K562 (cell line): Measurements from ENCODE around the gene CNGB1. TPM values are rescaled to one million over a fixed set of nuclear protein-coding genes. Genes with fewer than 3 reads are reported as not detected.

Source experiments
- ATAC-seq: fragments of 200-7000 bp; cut with Tn5 transposase; 3 replicates; pipeline ENCODE4 v1.9.1; 2020; ENCODE audit warnings: moderate library complexity
- BruUV-seq: library from RNA; stranded (reverse); fragments of 400-500 nt; replicated peaks from 2 replicates; lab custom pipeline; 2021; lab: Mats Ljungman, UMichigan
- CTCF ChIA-PET: fragments of 300-600 bp; formaldehyde crosslinking; extraction: SDS; loops from one replicate; lab custom pipeline; 2021; ENCODE audit warnings: low intra/inter-chr PET ratio; lab: Yijun Ruan, JAX
- POLR2A ChIA-PET: fragments of 300-600, 350-650 bp; sonication (Branson Sonifier 250); formaldehyde crosslinking; extraction: SDS; loops from one replicate; lab custom pipeline; 2021; ENCODE audit warnings: antibody characterized with exemption, inconsistent platforms; lab: Yijun Ruan, JAX
- DNase-seq, 4 experiments: peaks; one replicate each; pipeline versions ENCODE4 v3.0.0 to v3.0.0-alpha.2; 2011 to 2018; ENCODE audit warnings: low spot score in 3 of 4, mixed read lengths in 3 of 4; ENCODE audit errors: extremely low read depth in 1 of 4
- FAIRE-seq: peaks from 2 replicates; lab custom pipeline; 2011; peaks lifted over from hg19 to GRCh38; lab: Jason Lieb, UNC
- H2AFZ ChIP-seq: 2 replicates; pipeline ENCODE4 v1.6.0; 2011; ENCODE audit warnings: low read depth, low read length, control low read depth, inconsistent platforms
- H3K27ac ChIP-seq: fragments of 200-600 bp; 3 replicates; pipeline ENCODE4 v1.8.0; 2011; ENCODE audit warnings: low read depth, mild to moderate bottlenecking, control low read depth, inconsistent platforms, low read length, moderate library complexity, mixed read lengths; ENCODE audit errors: extremely low read depth
- H3K27me3 ChIP-seq, 2 experiments: fragments of 300-600 bp in 1 of 2; 2 replicates in 1 of 2; 3 replicates in 1 of 2; pipeline versions ENCODE4 v1.6.0 to v1.8.0; 2011; ENCODE audit warnings: inconsistent platforms in 2 of 2, low read length in 2 of 2, mild to moderate bottlenecking in 1 of 2, mixed read lengths in 1 of 2, moderate library complexity in 1 of 2; ENCODE audit not compliant: control insufficient read depth in 2 of 2, insufficient read depth in 2 of 2
- H3K36me3 ChIP-seq: fragments of 300-600 bp; 3 replicates; pipeline ENCODE4 v1.8.0; 2011; ENCODE audit warnings: mild to moderate bottlenecking, low read length, inconsistent platforms; ENCODE audit not compliant: control insufficient read depth, insufficient read depth
- H3K4me1 ChIP-seq, 2 experiments: fragments of 200-600 bp in 1 of 2; replicated peaks in 1 of 2; 2 replicates in 1 of 2; 3 replicates in 1 of 2; pipeline versions ENCODE4 v1.5.1 to v1.8.0; 2011; ENCODE audit warnings: inconsistent platforms in 2 of 2, low read length in 2 of 2, mild to moderate bottlenecking in 1 of 2, mixed read lengths in 1 of 2, moderate library complexity in 1 of 2; ENCODE audit not compliant: control insufficient read depth in 2 of 2, insufficient read depth in 2 of 2
- H3K4me2 ChIP-seq: 2 replicates; pipeline ENCODE4 v1.6.1; 2011; ENCODE audit warnings: low read length, control low read depth, inconsistent platforms, mixed read lengths; ENCODE audit not compliant: insufficient read depth
- H3K4me3 ChIP-seq: fragments of 200-600 bp; sonication (generic), shearing (Covaris generic); 2 replicates; pipeline ENCODE4 v1.5.1; 2016; ENCODE audit warnings: control low read depth, inconsistent platforms
- H3K79me2 ChIP-seq: fragments of 200-600 bp; 3 replicates; pipeline ENCODE4 v1.8.0; 2011; ENCODE audit warnings: low read length, inconsistent platforms; ENCODE audit not compliant: control insufficient read depth, insufficient read depth
- H3K9ac ChIP-seq, 2 experiments: 2 replicates each; pipeline versions ENCODE4 v1.6.0 to v1.6.1; 2011; ENCODE audit warnings: low read depth in 2 of 2, low read length in 2 of 2, control low read depth in 1 of 2, inconsistent platforms in 1 of 2, mild to moderate bottlenecking in 1 of 2, mixed read lengths in 1 of 2; ENCODE audit not compliant: insufficient read depth in 1 of 2
- H3K9me1 ChIP-seq: one replicate; pipeline ENCODE4 v1.6.0; 2011; ENCODE audit warnings: inconsistent platforms, mild to moderate bottlenecking, low read length, moderate library complexity; ENCODE audit not compliant: control insufficient read depth, insufficient read depth
- H3K9me3 ChIP-seq: replicated peaks from 2 replicates; pipeline ENCODE4 v1.5.1; 2011; ENCODE audit warnings: low read depth, low read length, inconsistent platforms; ENCODE audit not compliant: control insufficient read depth, insufficient read depth
- H4K20me1 ChIP-seq: replicated peaks from 2 replicates; pipeline ENCODE4 v1.6.1; 2011; ENCODE audit warnings: low read length, inconsistent platforms, mixed read lengths; ENCODE audit not compliant: control insufficient read depth, insufficient read depth
- ARNT ChIP-seq, 2 experiments: fragments of 450-650 bp; IDR thresholded peaks; 2 replicates each; pipeline ENCODE4 v1.6.1; 2016; ENCODE audit warnings: mild to moderate bottlenecking in 1 of 2
- CEBPB ChIP-seq: fragments of 450-650 bp; IDR thresholded peaks from 2 replicates; pipeline ENCODE4 v1.6.1; 2016; ENCODE audit warnings: missing genetic modification characterization, missing compliant biosample characterization
- ESRRA ChIP-seq: fragments of 450-650 bp; IDR thresholded peaks from 2 replicates; pipeline ENCODE4 v1.6.1; 2014; ENCODE audit warnings: low read depth, mild to moderate bottlenecking, moderate library complexity, borderline replicate concordance
- FOXP4 ChIP-seq: sonication (generic); formaldehyde crosslinking; IDR thresholded peaks from 2 replicates; pipeline ENCODE4 v1.8.0; 2022; ENCODE audit warnings: mild to moderate bottlenecking, missing genetic modification reagents, borderline replicate concordance
- HOXB6 ChIP-seq: fragments of 250-450 bp; sonication (Bioruptor Pico); IDR thresholded peaks from 2 replicates; pipeline ENCODE4 v1.5.1; 2022; ENCODE audit warnings: mild to moderate bottlenecking, borderline replicate concordance
- MTA3 ChIP-seq: fragments of 450-650 bp; formaldehyde crosslinking; IDR thresholded peaks from 2 replicates; pipeline ENCODE4 v1.6.1; 2017; ENCODE audit warnings: mild to moderate bottlenecking, borderline replicate concordance
- NONO ChIP-seq, 2 experiments: fragments of 200-400 bp in 1 of 2; fragments of 450-650 bp in 1 of 2; formaldehyde crosslinking in 1 of 2; IDR thresholded peaks; 2 replicates each; pipeline ENCODE4 v1.6.1; 2017; ENCODE audit warnings: low read depth in 2 of 2, mild to moderate bottlenecking in 2 of 2, moderate library complexity in 2 of 2, low read length in 1 of 2
- PHF8 ChIP-seq: fragments of 200-600 bp; sonication (generic); IDR thresholded peaks from 2 replicates; pipeline ENCODE4 v1.6.1; 2012; ENCODE audit warnings: mixed run types, mild to moderate bottlenecking, inconsistent platforms, low read length, moderate library complexity, borderline replicate concordance
- RBFOX2 ChIP-seq: fragments of 200-400 bp; formaldehyde crosslinking; IDR thresholded peaks from 2 replicates; pipeline ENCODE4 v1.6.1; 2017; ENCODE audit warnings: low read depth, mild to moderate bottlenecking, low read length, moderate library complexity
- SAFB ChIP-seq: fragments of 200-400 bp; formaldehyde crosslinking; IDR thresholded peaks from 2 replicates; pipeline ENCODE4 v1.6.1; 2017; ENCODE audit warnings: low read depth, low read length, borderline replicate concordance
- SREBF1 ChIP-seq: fragments of 150-350 bp; IDR thresholded peaks from 2 replicates; pipeline ENCODE4 v1.6.1; 2014; ENCODE audit warnings: antibody characterized with exemption, low read depth, low read length, borderline replicate concordance
- TBL1XR1 ChIP-seq, 2 experiments: IDR thresholded peaks; 2 replicates each; pipeline ENCODE4 v1.6.1; 2012; ENCODE audit warnings: improper control_type of control experiment in 2 of 2, low read length in 2 of 2, mild to moderate bottlenecking in 1 of 2
- ZBTB1 ChIP-seq: sonication (generic); formaldehyde crosslinking; IDR thresholded peaks from 2 replicates; pipeline ENCODE4 v1.8.1; 2023; ENCODE audit warnings: missing genetic modification reagents, low read depth, mild to moderate bottlenecking, borderline replicate concordance
- ZFP36 ChIP-seq: fragments of 150-350 bp; IDR thresholded peaks from 2 replicates; pipeline ENCODE4 v1.6.1; 2018; ENCODE audit warnings: low read length, low read depth; ENCODE audit not compliant: partially characterized antibody
- WGBS: fragments of 100-300 bp; shearing (Covaris generic); methylation state at CpG from one replicate; pipeline ENCODE4 v1.1.6; 2016; ENCODE audit warnings: low coverage, mixed read lengths; ENCODE audit not compliant: insufficient coverage; ENCODE audit errors: missing lambda C conversion rate; 5-methylcytosine and 5-hydroxymethylcytosine counted together
- in situ Hi-C: fragments of 300-500 bp; cut with MboI; formaldehyde crosslinking; loops from 4 replicates; pipeline ENCODE4 v1.15.0; 2018; ENCODE audit warnings: inconsistent platforms, mixed read lengths
- intact Hi-C: fragments of 100-400 bp; cut with micrococcal nuclease; formaldehyde crosslinking; loops from 2 replicates; pipeline ENCODE4 v1.14.2; 2022
- polyA plus RNA-seq, 8 experiments: library from polyadenylated mRNA; depleted of rRNA in 4 of 8; stranded (reverse) in 5 of 8; unstranded in 3 of 8; fragments of >200 nt; fragmentation: Nextera tagmentation in 2 of 8; fragmentation: Illumina TruSeq in 1 of 8; extraction: Ambion mirVana in 2 of 8; extraction: Trizol in 1 of 8; gene quantifications; 2 replicates each; pipeline versions ENCODE4 v1.2.1 to v1.2.3, GENCODE V29; 2011 to 2014; ENCODE audit warnings: inconsistent platforms in 1 of 8, missing spikeins in 1 of 8
- total RNA-seq, 7 experiments: library from RNA; depleted of rRNA in 6 of 7; stranded (reverse); fragments of >200 nt in 6 of 7; fragmentation: Illumina TruSeq in 2 of 7; extraction: Trizol in 2 of 7; gene quantifications; 2 replicates each; pipeline versions ENCODE4 v1.2.1 to v1.2.3, GENCODE V29; 2011 to 2021; ENCODE audit warnings: low replicate concordance in 1 of 7

CNGB1 gene
- total and polyA plus RNA-seq, 9 of the 15 experiments (the other 6 are each of a cell fraction or from before 2014, with no cell fraction given), result not detected

DNA sequence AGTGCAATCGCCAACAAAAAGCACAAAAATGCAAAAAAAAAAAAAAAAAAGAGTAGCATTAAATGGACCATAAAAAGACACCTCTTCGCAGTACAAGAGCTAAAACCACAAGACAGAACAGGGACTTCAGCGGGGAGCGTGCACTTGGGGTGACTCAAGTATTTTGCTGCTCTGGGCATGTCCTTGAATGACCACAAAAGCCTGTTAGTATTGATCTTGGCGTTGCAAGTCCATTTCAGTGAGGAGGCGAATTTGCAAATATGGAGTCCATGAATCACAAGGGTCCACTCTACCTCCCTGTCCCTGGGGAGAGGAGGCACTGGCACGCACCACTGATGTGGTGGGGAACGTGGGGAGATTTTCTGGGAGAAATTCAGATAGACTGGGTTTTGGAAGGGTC is 78.9 kb downstream of the CNGB1 start:
- WGBS, result 9% methylated on average over 8 of the region's 8 CpGs
- CTCF ChIA-PET, result no interaction called here
- H3K4me1 ChIP-seq, result peaks cover 0 to 9% of the 10 kb centered on the region in 2 experiments; a peak in 2 of 5 replicates
- peaks cover 40 to 42% of the 10 kb centered on the region in 2 experiments for H3K27me3 ChIP-seq
- H3K9ac ChIP-seq, result no peak overlapping the region
- in situ Hi-C loops, result loop anchor here (10.0 kb wide), 1 partner anchor 203 kb away; no protein-coding TSS in a partner anchor
- H3K27ac ChIP-seq, result no peak overlapping the region
- H2AFZ ChIP-seq, result no peak overlapping the region
- ATAC-seq, result no peak
- no peaks in the 10 kb centered on the region for H3K36me3 ChIP-seq
- TF ChIP-seq ZFP36 (no peak), MTA3 (no peak), HOXB6 (CRISPR knock-in tag) (no peak), ARNT (IDR thresholded peaks at IDR 0.05) (no peak), TBL1XR1 (IDR thresholded peaks at IDR 0.05; ENCODE audit: low read length in 2 of 2) (no peak)
- TF ChIP-seq, all 486 proteins: peak for 0
- POLR2A ChIA-PET, result interaction anchor here (1.0 kb wide), 1 partner anchor 10 kb away, joined by 3 read pairs; no protein-coding TSS in a partner anchor
- no peak for DNase-seq
- FAIRE-seq, result no peak
- intact Hi-C loops, result loop anchor here (10.0 kb wide), 1 partner anchor 227 kb away; the partner anchor contains the start of gene ADGRG3
- H3K4me3 ChIP-seq, result no peak overlapping the region
- no peaks in the 10 kb centered on the region for H3K9me3 ChIP-seq
- H3K9me1 ChIP-seq, result no peaks in the 10 kb centered on the region
- no peaks in the 10 kb centered on the region for H3K79me2 ChIP-seq
- no peak overlapping the region for H3K4me2 ChIP-seq
- BruUV-seq, result no TSS peak
- no peaks in the 10 kb centered on the region for H4K20me1 ChIP-seq

DNA sequence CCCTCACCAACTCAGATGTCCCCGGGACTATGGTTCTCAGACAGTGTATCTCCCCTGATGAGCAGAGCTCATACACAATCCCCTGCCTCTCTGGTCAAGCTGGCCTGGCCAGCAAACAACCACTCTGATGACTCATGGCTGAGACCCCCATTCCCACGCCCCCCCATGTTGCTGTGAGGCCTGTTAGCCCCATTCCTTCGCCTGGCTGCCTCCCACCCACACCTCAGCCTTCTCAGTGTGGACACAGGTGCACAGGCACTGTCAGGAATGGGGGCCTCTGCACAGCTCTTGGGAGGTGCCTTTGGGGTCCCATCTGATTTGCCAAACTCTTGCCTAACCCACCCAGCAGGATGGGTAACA is 80.2 kb downstream of the CNGB1 start:
- no TSS peak for BruUV-seq
- POLR2A ChIA-PET, result interaction anchor here (0.8 to 1.5 kb wide), 3 partner anchors 8 to 231 kb away, joined by 3 to 4 read pairs (median 3); no protein-coding TSS in a partner anchor
- DNase-seq, result no peak
- no peak for TF ChIP-seq ESRRA
- no peak for TF ChIP-seq RBFOX2
- no peak for TF ChIP-seq CEBPB
- TF ChIP-seq FOXP4, result no peak
- no peak for TF ChIP-seq SREBF1
- no peak for TF ChIP-seq SAFB
- TF ChIP-seq NONO (IDR thresholded peaks at IDR 0.05; ENCODE audit: low read depth in 2 of 2, low read length in 1 of 2), result no peak
- TF ChIP-seq ZBTB1 (CRISPR knock-in tag), result no peak
- no peak for TF ChIP-seq PHF8

More for the DNA sequence above, 80.2 kb downstream of the CNGB1 start:
- Histone ChIP-seq H3K27ac (no peak overlapping the region), H2AFZ (no peak overlapping the region), H3K9me3 (no peaks in the 10 kb centered on the region), H3K79me2 (no peaks in the 10 kb centered on the region), H3K4me1 (peaks cover 0 to 9% of the 10 kb centered on the region in 2 experiments; a peak in 2 of 5 replicates), H3K27me3 (peaks cover 46 to 52% of the 10 kb centered on the region in 2 experiments), H3K4me3 (no peak overlapping the region), H3K9me1 (no peaks in the 10 kb centered on the region), H3K9ac (no peak overlapping the region), H3K4me2 (no peak overlapping the region), H4K20me1 (no peaks in the 10 kb centered on the region), H3K36me3 (no peaks in the 10 kb centered on the region)
- ATAC-seq (no peak), FAIRE-seq (no peak)
- in situ Hi-C loops, result loop anchor here (10.0 kb wide), 1 partner anchor 204 kb away; no protein-coding TSS in a partner anchor
- 10% methylated on average over 3 of the region's 3 CpGs for WGBS
- CTCF ChIA-PET, result no interaction called here
- intact Hi-C loops, result loop anchor here (10.0 kb wide), 1 partner anchor 226 kb away; the partner anchor contains the start of gene ADGRG3
